COR-L47 (cell line): ENCODE data around the gene SP4.

Experiments used
- DNase-seq: peaks from one replicate; lab custom pipeline; 2025; lab: John Stamatoyannopoulos, UW

The SP4 gene

GRCh38 chr7:21427871-21428658, at the start of gene SP4:
Gene SP4, plus strand, starts transcription at chr7:21428083. Its CDS starts 169 bp downstream, at chr7:21428252.
- peak; percentile 96 for DNase-seq

- no peak for DNase-seq
Measured at GRCh38 chr7:21383227-21384220, 44.4 kb upstream of the SP4 start.

GRCh38 chr7:21393937-21394336, 33.9 kb upstream of the SP4 start:
- DNase-seq: no peak

GRCh38 chr7:21401944-21402343, 25.9 kb upstream of the SP4 start:
- DNase-seq: no peak

- no peak for DNase-seq
Measured at GRCh38 chr7:21407796-21408480, 19.9 kb upstream of the SP4 start.

GRCh38 chr7:21408481-21408820, 19.4 kb upstream of the SP4 start:
- no peak for DNase-seq

GRCh38 chr7:21412410-21412851, 15.5 kb upstream of the SP4 start:
- DNase-seq: no peak

- DNase-seq: no peak
Measured at GRCh38 chr7:21412957-21413356, 14.9 kb upstream of the SP4 start.

GRCh38 chr7:21413502-21413901, 14.4 kb upstream of the SP4 start:
- DNase-seq: no peak

GRCh38 chr7:21414795-21415393, 13.0 kb upstream of the SP4 start:
- DNase-seq: no peak

GRCh38 chr7:21417647-21418046, 10.2 kb upstream of the SP4 start:
- no peak for DNase-seq

GRCh38 chr7:21422751-21423150, 5.1 kb upstream of the SP4 start:
- no peak for DNase-seq

- no peak for DNase-seq
Measured at GRCh38 chr7:21425290-21425689, 2.6 kb upstream of the SP4 start.

- no peak for DNase-seq
Measured at GRCh38 chr7:21426286-21427181, 1.3 kb upstream of the SP4 start.

GRCh38 chr7:21427182-21427870, 557 bp upstream of the SP4 start:
- peak; percentile 99 for DNase-seq

- DNase-seq: no peak
Measured at GRCh38 chr7:21428659-21428941, 717 bp downstream of the SP4 start.

GRCh38 chr7:21429021-21429420, 1.1 kb downstream of the SP4 start:
- no peak for DNase-seq

GRCh38 chr7:21429786-21430574, 2.1 kb downstream of the SP4 start:
- no peak for DNase-seq

GRCh38 chr7:21430575-21430954, 2.7 kb downstream of the SP4 start:
- no peak for DNase-seq
